GM12801 (cell line): ENCODE measurements around the gene KLHL29.

Experiments
- CTCF ChIP-seq: IDR thresholded peaks from one replicate; pipeline ENCODE4 v1.5.1; 2011; ENCODE audit warnings: control low read depth; ENCODE audit not compliant: insufficient read length; ENCODE audit errors: extremely low read depth

KLHL29 gene

DNA sequence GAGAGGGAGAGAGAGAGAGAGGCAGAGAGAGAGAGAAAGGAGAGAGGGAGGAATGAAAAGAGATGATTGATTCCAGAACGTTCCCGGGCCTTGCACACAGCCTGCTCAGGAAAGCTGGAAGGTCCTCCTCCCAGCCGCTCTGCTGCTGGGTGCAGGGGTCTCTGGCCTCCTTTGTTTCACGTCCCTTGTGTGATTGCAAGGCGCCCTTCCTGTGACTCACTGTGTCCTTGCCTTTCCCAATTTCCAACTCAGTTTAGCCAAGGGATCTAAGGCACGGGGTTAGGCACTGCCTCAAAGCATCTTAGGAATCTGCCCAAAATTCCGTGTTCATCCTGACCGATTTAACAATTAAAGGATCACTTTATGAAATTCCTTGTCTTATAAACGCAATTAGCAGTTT, 221.2 kb downstream of the KLHL29 start:
- no peak for TF ChIP-seq CTCF

DNA sequence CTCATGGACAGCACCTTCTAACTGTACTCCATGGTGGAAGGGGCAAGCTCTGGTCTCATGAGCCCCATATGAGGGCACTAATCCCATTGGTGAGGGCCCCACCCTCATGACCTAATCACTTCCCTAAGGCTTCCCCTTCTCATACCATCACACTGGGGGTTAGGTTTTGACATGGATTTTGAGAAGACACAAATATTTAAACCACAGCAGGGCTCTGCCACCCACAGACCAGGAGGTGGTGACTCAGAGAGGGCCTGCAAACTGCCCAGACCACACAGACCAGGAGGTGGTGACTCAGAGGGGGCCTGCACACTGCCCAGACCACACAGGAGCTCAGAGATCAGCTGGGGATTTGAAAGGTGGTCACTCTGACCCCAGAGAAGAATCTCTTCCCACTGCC, 222.0 kb downstream of the KLHL29 start:
- no peak for TF ChIP-seq CTCF

DNA sequence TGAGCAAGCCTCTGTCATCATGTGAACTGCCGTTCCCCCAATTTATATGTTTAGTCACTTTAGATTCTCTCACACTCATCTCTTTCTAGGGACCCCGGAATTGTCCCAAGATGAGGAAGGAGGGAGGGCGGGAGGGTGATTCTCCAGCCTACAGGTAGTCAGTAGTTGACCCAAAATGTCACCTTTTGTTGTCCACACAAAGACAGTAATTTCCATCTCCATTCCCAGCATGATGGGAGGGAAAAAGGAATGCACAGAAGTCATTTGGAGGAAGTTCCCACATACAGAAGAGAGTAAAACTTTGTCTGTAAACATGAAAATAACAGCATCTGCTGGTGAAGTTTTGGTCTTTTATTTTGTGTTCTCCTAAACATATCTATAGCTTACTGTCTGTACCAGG, 222.9 kb downstream of the KLHL29 start:
- TF ChIP-seq CTCF = no peak

GRCh38 chr2:23609254-23609653, 224.3 kb downstream of the KLHL29 start:
- no peak for TF ChIP-seq CTCF

DNA sequence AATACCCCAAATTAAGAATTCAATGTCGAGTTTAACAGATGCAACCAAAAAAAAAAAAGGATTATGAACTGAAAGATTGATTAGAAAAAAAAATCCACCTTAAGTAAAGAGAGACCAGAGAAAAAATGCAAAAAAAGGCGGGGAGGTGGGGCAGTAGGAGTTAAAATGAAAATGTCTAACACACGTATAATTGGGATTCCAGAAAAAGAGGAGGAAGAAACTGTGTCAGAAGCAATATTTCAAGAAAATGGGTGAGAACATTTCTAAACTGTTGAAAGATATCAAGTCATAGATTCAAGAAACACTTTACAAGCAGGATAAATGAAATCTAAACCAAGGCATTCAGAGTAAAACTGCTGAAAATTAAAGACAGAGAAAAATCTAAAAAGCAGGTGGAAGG, 226.9 kb downstream of the KLHL29 start:
- no peak for TF ChIP-seq CTCF

DNA sequence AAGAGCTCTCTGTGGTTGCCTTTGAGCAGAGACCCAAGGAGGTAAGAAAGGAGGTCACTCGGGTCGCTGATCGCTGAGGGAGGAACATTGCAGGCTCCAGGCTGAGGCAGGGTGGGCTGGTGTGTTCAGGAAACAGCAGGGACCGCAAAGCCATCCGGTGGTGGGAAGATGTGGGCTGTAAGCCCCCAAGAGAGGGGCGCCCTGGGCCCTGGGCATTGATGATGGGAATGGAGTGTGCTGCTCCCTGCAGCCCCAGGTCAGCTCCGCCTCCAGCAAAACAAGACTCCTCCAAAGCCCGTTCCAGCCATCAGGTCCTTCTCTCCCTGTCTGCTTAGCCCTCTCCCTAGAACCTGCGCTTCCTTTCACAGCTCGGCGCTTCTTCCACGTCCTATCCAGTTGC, 229.7 kb downstream of the KLHL29 start:
- TF ChIP-seq CTCF = no peak

DNA sequence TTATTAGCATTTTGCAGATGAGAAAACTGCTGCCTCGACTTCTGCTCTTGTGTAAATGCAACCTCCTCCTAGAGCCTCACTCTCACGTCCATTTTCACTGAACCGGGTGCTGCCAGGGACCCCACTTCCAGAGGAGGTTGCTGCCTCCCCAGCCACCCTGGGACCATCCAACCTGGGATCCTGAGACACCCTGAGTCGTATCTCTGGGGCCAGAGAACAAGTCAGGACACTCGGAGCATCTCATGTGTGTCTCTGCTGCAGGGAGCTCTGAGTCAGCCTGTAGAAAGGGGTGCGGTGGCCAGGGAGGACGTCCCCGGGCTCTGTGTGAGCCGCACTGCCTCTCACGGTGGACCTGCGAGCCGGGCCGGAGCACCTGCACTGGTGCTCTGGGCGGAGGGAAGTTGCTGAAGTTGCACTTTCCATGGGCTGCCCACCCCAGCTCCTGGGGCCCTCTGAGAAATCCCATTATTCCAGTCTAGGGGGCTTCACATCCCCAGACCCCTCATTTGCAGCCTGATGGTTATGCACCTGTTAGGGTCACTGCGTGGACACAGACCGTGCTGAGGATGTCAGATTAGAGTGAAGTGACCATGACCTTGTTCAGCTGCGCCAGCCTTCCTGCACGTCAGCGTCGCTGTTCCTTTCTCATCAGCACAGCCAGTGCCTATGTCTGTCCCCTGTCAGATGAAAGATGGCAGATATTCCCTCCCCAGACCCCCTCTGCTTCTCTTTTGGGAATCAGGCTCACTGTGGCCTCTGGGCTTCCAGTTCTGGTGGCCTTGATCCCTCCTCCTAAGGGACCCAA, 230.4 kb downstream of the KLHL29 start:
- TF ChIP-seq CTCF = no peak
